Muscle layer of colon (tissue), 2 donors: ENCODE data around the gene ZNF80.
"Not testable (repeated sequence)": the region's sequence is repeated elsewhere in the genome, so short reads cannot be mapped to it uniquely, and the experiment has no call there.

ENCODE experiments used
- H3K27ac ChIP-seq: one replicate; pipeline ENCODE4 v1.7.0; 2013; ENCODE audit warnings: low read depth, mild to moderate bottlenecking, low read length, moderate library complexity
- H3K27me3 ChIP-seq, 2 donors: one replicate each; pipeline ENCODE4 v1.7.0; 2013; ENCODE audit warnings: low read length in 2 of 2, mild to moderate bottlenecking in 2 of 2; ENCODE audit not compliant: insufficient read depth in 2 of 2, control insufficient read depth in 1 of 2
- H3K36me3 ChIP-seq: one replicate; pipeline ENCODE4 v1.7.0; 2013; ENCODE audit warnings: mild to moderate bottlenecking, low read length; ENCODE audit not compliant: insufficient read depth
- H3K4me1 ChIP-seq: one replicate; pipeline ENCODE4 v1.7.0; 2013; ENCODE audit warnings: mild to moderate bottlenecking, low read length; ENCODE audit not compliant: insufficient read depth
- H3K4me3 ChIP-seq, 2 donors: one replicate each; pipeline ENCODE4 v1.7.0; 2013; ENCODE audit warnings: low read length in 2 of 2, low read depth in 1 of 2, mild to moderate bottlenecking in 1 of 2, moderate library complexity in 1 of 2
- H3K9ac ChIP-seq: one replicate; pipeline ENCODE4 v1.7.0; 2013; ENCODE audit warnings: low read length
- H3K9me3 ChIP-seq: one replicate; pipeline ENCODE4 v1.7.0; 2013; ENCODE audit warnings: mild to moderate bottlenecking, low read length
- donor health status: abdominal sarcoma.
- donor health status: Adenocarcinoma of cecum.

The ZNF80 gene

GRCh38 chr3:114237478-114237877 is at the start of gene ZNF80:
TSS of gene ZNF80 (minus strand) at chr3:114237578. CDS start at chr3:114237074, 504 bp downstream.
- H3K9ac ChIP-seq, H3K36me3 ChIP-seq, H3K27me3 ChIP-seq, H3K4me1 ChIP-seq, H3K27ac ChIP-seq, H3K9me3 ChIP-seq, H3K4me3 ChIP-seq: not testable (repeated sequence)

- H3K4me3 ChIP-seq = no peak overlapping the region
- no peaks in the 10 kb centered on the region for H3K4me1 ChIP-seq
Measured at GRCh38 chr3:114286266-114286665, 48.9 kb upstream of the ZNF80 start.

GRCh38 chr3:114285648-114286230 is 48.4 kb upstream of the ZNF80 start:
- Histone ChIP-seq H3K9ac (no peak overlapping the region), H3K27me3 (no peaks in the 10 kb centered on the region), H3K4me1 (no peaks in the 10 kb centered on the region), H3K9me3 (no peaks in the 10 kb centered on the region), H3K27ac (no peak overlapping the region), H3K36me3 (no peaks in the 10 kb centered on the region), H3K4me3 (no peak overlapping the region)

More at GRCh38 chr3:114286266-114286665, 48.9 kb upstream of the ZNF80 start:
- Histone ChIP-seq H3K9me3 (no peaks in the 10 kb centered on the region), H3K9ac (no peak overlapping the region), H3K27me3 (no peaks in the 10 kb centered on the region), H3K36me3 (no peaks in the 10 kb centered on the region), H3K27ac (no peak overlapping the region)

- H3K36me3 ChIP-seq = no peaks in the 10 kb centered on the region
Measured at GRCh38 chr3:114284644-114285043, 47.3 kb upstream of the ZNF80 start.

GRCh38 chr3:114276856-114277255 is 39.5 kb upstream of the ZNF80 start:
- H3K27ac ChIP-seq, H3K4me3 ChIP-seq, H3K27me3 ChIP-seq, H3K4me1 ChIP-seq, H3K9ac ChIP-seq, H3K36me3 ChIP-seq, H3K9me3 ChIP-seq: not testable (repeated sequence)

More at GRCh38 chr3:114284644-114285043, 47.3 kb upstream of the ZNF80 start:
- no peak overlapping the region for H3K9ac ChIP-seq
- no peaks in the 10 kb centered on the region for H3K4me1 ChIP-seq
- no peaks in the 10 kb centered on the region for H3K9me3 ChIP-seq
- H3K27ac ChIP-seq = no peak overlapping the region
- no peak overlapping the region for H3K4me3 ChIP-seq
- H3K27me3 ChIP-seq = no peaks in the 10 kb centered on the region

GRCh38 chr3:114274929-114275328 is 37.6 kb upstream of the ZNF80 start:
- Histone ChIP-seq H3K27me3 (no peaks in the 10 kb centered on the region), H3K4me1 (no peaks in the 10 kb centered on the region), H3K36me3 (no peaks in the 10 kb centered on the region), H3K4me3 (no peak overlapping the region), H3K9me3 (no peaks in the 10 kb centered on the region), H3K9ac (no peak overlapping the region), H3K27ac (no peak overlapping the region)

- no peaks in the 10 kb centered on the region for H3K9me3 ChIP-seq
- no peaks in the 10 kb centered on the region for H3K4me1 ChIP-seq
- H3K27me3 ChIP-seq = no peaks in the 10 kb centered on the region
- no peak overlapping the region for H3K27ac ChIP-seq
- no peak overlapping the region for H3K9ac ChIP-seq
- H3K36me3 ChIP-seq = no peaks in the 10 kb centered on the region
- no peak overlapping the region for H3K4me3 ChIP-seq
Measured at GRCh38 chr3:114272271-114272670, 34.9 kb upstream of the ZNF80 start.

- H3K4me3 ChIP-seq = no peak overlapping the region
- no peak overlapping the region for H3K27ac ChIP-seq
- no peaks in the 10 kb centered on the region for H3K36me3 ChIP-seq
- no peaks in the 10 kb centered on the region for H3K27me3 ChIP-seq
- no peaks in the 10 kb centered on the region for H3K4me1 ChIP-seq
- H3K9me3 ChIP-seq = no peaks in the 10 kb centered on the region
- no peak overlapping the region for H3K9ac ChIP-seq
Measured at GRCh38 chr3:114270019-114270418, 32.6 kb upstream of the ZNF80 start.

GRCh38 chr3:114260152-114260551 is 22.8 kb upstream of the ZNF80 start:
- Histone ChIP-seq H3K9ac (no peak overlapping the region), H3K4me1 (no peaks in the 10 kb centered on the region), H3K36me3 (no peaks in the 10 kb centered on the region), H3K4me3 (no peak overlapping the region), H3K27me3 (no peaks in the 10 kb centered on the region), H3K27ac (no peak overlapping the region), H3K9me3 (no peaks in the 10 kb centered on the region)

- Histone ChIP-seq H3K4me3 (no peak overlapping the region), H3K36me3 (no peaks in the 10 kb centered on the region), H3K27ac (no peak overlapping the region), H3K9me3 (no peaks in the 10 kb centered on the region), H3K9ac (no peak overlapping the region), H3K27me3 (no peaks in the 10 kb centered on the region), H3K4me1 (no peaks in the 10 kb centered on the region)
Measured at GRCh38 chr3:114259566-114259965, 22.2 kb upstream of the ZNF80 start.

GRCh38 chr3:114253505-114253904 is 16.1 kb upstream of the ZNF80 start:
- no peak overlapping the region for H3K9ac ChIP-seq
- no peaks in the 10 kb centered on the region for H3K9me3 ChIP-seq
- H3K27me3 ChIP-seq = no peaks in the 10 kb centered on the region
- no peaks in the 10 kb centered on the region for H3K4me1 ChIP-seq
- H3K36me3 ChIP-seq = no peaks in the 10 kb centered on the region
- H3K27ac ChIP-seq = no peak overlapping the region
- no peak overlapping the region for H3K4me3 ChIP-seq

- no peak overlapping the region for H3K9ac ChIP-seq
- H3K9me3 ChIP-seq = no peaks in the 10 kb centered on the region
- no peaks in the 10 kb centered on the region for H3K27me3 ChIP-seq
- no peaks in the 10 kb centered on the region for H3K4me1 ChIP-seq
- H3K4me3 ChIP-seq = no peak overlapping the region
- no peaks in the 10 kb centered on the region for H3K36me3 ChIP-seq
- no peak overlapping the region for H3K27ac ChIP-seq
Measured at GRCh38 chr3:114252954-114253353, 15.6 kb upstream of the ZNF80 start.
